Activated T-helper 2 cell treated with anti-CD3 and anti-CD28 coated beads, Interferon-gamma antibody, Interleukin-2, Interleukin-4, amounts not matched to agents 10 μg/mL and 5 μg/mL and 100 μg/mL, durations not matched to agents 14 hours and 24 hours and 36 hours (primary cell): ENCODE data around the gene LRRC56. TPM values are rescaled to one million over a fixed set of nuclear protein-coding genes. Genes with fewer than 3 reads are reported as not detected.
"Not testable (repeated sequence)": the region's sequence is repeated elsewhere in the genome, so short reads cannot be mapped to it uniquely, and the experiment has no call there.

Experiments
- DNase-seq: peaks from one replicate; pipeline ENCODE4 v3.0.0; 2021; ENCODE audit warnings: low spot score
- H3K27ac Mint-ChIP-seq: one replicate; pipeline ENCODE4 v1.8.0; 2021; ENCODE audit warnings: mixed read lengths
- H3K27me3 Mint-ChIP-seq: one replicate; pipeline ENCODE4 v1.8.0; 2021; ENCODE audit warnings: low read depth, mixed read lengths
- H3K36me3 Mint-ChIP-seq: one replicate; pipeline ENCODE4 v1.8.0; 2021; ENCODE audit warnings: low read depth, mixed read lengths
- H3K4me1 Mint-ChIP-seq: one replicate; pipeline ENCODE4 v1.8.0; 2021; ENCODE audit warnings: low read depth, mixed read lengths
- H3K4me3 Mint-ChIP-seq: one replicate; pipeline ENCODE4 v1.8.0; 2021; ENCODE audit warnings: low read depth, mild to moderate bottlenecking, moderate library complexity, mixed read lengths
- H3K9me3 Mint-ChIP-seq: one replicate; pipeline ENCODE4 v1.8.0; 2021; ENCODE audit warnings: mixed read lengths
- intact Hi-C: fragments of 100-400 bp; cut with micrococcal nuclease; formaldehyde crosslinking; loops from one replicate; pipeline ENCODE4 v1.15.1; 2023
- total RNA-seq: library from RNA; stranded (reverse); gene quantifications from 2 replicates; pipeline ENCODE4 v1.2.3, GENCODE V29; 2022

The LRRC56 gene
- total RNA-seq, 1 donor from 2014 or later, result 1.3 TPM

DNA sequence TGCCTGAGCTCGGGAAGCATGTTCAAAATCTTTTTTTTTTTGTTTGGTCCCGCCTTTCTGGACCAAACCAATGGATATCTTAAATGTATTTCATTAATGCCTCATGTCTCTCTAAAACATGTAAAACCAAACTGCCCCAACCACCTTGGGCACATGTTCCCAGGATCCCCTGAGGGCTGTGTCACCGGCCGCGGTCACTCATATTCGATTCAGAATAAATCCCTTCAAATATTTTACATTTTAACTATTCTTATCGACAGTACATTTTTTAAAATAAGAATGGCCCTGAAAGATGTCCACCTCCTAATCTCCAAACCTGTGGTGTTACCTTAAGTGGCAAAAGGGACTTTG lies 32.4 kb upstream of the LRRC56 start:
- Mint-ChIP-seq H3K27me3 (no peaks in the 10 kb centered on the region), H3K4me3 (peak overlapping the region; percentile 95), H3K27ac (peak overlapping the region; percentile 63), H3K4me1 (peaks cover 17% of the 10 kb centered on the region), H3K9me3 (no peaks in the 10 kb centered on the region), H3K36me3 (peaks cover 34% of the 10 kb centered on the region)
- DNase-seq, result no peak
- intact Hi-C loops, result no loop called here

GRCh38 chr11:506238-506994 lies 30.9 kb upstream of the LRRC56 start:
- intact Hi-C loops, result loop anchor here (1.0 to 2.0 kb wide), 4 partner anchors 29 to 300 kb away; partner anchors contain the start of genes BET1L, HRAS and RIC8A
- Mint-ChIP-seq H3K9me3 (no peaks in the 10 kb centered on the region), H3K36me3 (peaks cover 27% of the 10 kb centered on the region), H3K27me3 (no peaks in the 10 kb centered on the region), H3K4me1 (peaks cover 17% of the 10 kb centered on the region), H3K4me3 (peak overlapping the region; percentile 95), H3K27ac (peak overlapping the region; percentile 99)
- peak; percentile 96 for DNase-seq

- peak; percentile 96 for DNase-seq
- Mint-ChIP-seq H3K9me3 (no peaks in the 10 kb centered on the region), H3K36me3 (peaks cover 27% of the 10 kb centered on the region), H3K4me3 (peak within 1 kb of the TSS; percentile 95), H3K27ac (peak within 1 kb of the TSS; percentile 99), H3K27me3 (no peaks in the 10 kb centered on the region), H3K4me1 (peaks cover 17% of the 10 kb centered on the region)
- intact Hi-C loops, result loop anchor here (1.0 to 2.0 kb wide), 6 partner anchors 11 to 300 kb away; partner anchors contain the start of genes BET1L, HRAS, PHRF1 and RIC8A
Observed at GRCh38 chr11:506995-507726, 30.2 kb upstream of the LRRC56 start, which contains the start of gene RNH1. RNH1 (minus strand) TSS chr11:507242; CDS start chr11:502162, 5,080 bp downstream.

DNA sequence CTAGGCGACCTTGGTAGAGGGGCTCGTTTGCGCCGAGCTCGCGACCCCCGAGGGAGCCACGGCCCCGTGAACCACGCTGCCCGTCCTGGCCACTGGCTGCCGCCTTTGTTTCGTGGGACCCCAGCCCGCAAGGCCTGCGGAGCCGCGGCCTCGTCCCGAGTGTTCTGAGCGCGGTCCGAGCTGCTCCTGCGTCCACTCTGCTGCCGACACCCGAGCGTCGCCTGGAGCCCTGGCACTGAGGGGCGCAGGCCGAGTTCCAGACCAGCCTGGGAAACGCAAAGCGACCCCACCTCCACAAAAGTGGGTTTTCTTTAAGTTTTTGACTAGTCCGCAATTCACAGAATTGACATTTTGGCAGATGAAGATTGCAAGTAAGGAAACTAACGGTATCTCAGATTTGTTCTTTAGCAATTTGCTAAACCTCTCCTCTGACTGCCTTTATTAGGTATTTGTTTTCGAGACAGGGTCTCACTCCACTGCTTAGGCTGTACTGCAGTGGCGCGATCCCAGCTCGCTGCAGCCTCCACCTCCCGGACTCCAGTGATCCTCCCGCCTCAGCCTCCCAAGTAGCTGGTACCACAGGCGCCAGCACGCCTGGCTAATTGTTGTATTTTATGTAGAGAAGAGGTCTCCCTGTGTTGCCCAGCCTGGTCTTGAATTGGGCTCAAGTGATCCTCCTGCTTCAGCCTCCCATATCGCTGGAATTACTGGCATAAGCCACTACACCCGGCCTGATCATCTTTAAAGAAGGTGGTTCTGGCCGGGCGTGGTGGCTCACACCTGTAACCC lies 29.4 kb upstream of the LRRC56 start:
- intact Hi-C loops, result loop anchor here (1.0 to 2.0 kb wide), 4 partner anchors 10 to 301 kb away; partner anchors contain the start of genes BET1L, PHRF1 and RIC8A
- Mint-ChIP-seq H3K4me1 (peaks cover 17% of the 10 kb centered on the region), H3K4me3 (peak overlapping the region; percentile 95), H3K27me3 (no peaks in the 10 kb centered on the region), H3K36me3 (peaks cover 33% of the 10 kb centered on the region), H3K9me3 (no peaks in the 10 kb centered on the region), H3K27ac (peak overlapping the region; percentile 78)
- no peak for DNase-seq

DNA sequence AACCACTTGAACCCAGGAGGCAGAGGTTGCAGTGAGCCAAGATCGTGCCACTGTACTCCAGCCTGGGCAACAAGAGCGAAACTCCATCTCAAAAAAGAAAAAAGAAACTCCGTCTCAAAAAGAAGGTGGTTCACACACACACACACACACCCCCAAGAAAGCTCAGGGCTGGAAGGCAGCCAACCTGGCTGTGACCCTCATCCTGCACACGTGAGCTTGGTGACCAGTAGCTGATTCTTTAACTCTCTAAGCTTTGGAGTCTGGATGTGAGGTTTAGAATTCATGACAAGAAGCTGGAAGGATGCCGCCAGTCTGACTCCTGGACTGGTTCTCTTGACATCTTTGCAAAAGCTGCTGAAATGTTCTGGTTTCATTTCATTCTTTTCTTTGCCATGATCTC lies 28.4 kb upstream of the LRRC56 start:
- Mint-ChIP-seq H3K4me1 (peaks cover 14% of the 10 kb centered on the region), H3K36me3 (peaks cover 41% of the 10 kb centered on the region), H3K4me3 (peak overlapping the region; percentile 21), H3K9me3 (no peaks in the 10 kb centered on the region), H3K27ac (no peak overlapping the region), H3K27me3 (no peaks in the 10 kb centered on the region)
- no peak for DNase-seq
- intact Hi-C loops, result no loop called here

DNA sequence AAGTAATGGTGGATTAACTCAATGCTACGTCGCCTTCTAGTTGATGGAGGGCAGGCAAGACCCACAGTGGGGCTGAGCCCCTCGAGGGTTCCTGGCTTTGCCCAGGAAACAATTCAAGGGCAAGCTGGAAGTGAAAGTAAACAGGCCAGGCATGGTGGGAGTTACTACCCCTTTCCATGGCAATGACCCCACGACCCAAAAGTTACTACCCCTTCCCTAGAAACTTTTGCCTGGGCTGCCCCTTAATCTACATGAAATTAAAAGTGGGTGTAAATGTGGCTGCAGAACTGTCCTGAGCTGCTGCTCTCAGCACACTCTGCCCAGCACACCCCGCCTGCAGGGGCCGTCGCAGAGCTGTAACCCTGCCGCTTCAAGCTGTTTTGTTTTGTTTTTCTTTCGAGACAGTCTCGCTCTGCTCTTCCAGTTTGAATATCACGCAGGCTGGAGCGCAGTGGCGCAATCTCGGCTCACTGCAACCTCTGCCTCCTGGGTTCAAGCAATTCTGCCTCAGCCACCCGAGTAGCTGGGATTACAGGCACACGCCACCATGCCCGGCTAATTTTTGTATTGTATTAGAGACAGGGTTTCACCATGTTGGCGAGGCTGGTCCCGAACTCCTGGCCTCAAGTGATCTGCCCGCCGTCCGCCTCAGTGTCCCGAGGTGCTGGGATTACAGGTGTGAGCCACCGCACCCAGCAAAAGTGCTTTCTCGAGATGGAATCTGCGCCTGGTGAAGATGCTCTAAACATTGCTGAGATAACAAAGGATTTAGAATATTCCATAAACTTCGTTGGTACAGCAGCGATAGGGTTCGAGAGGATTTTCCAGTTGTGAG lies 24.3 kb upstream of the LRRC56 start:
- peaks cover 11% of the 10 kb centered on the region for H3K9me3 Mint-ChIP-seq
- DNase-seq, result no peak
- intact Hi-C loops, result no loop called here
- peaks cover 2% of the 10 kb centered on the region for H3K4me1 Mint-ChIP-seq
- no peaks in the 10 kb centered on the region for H3K27me3 Mint-ChIP-seq
- H3K36me3 Mint-ChIP-seq, result peaks cover 51% of the 10 kb centered on the region
- H3K27ac Mint-ChIP-seq, result no peak overlapping the region
- no peak overlapping the region for H3K4me3 Mint-ChIP-seq

- Mint-ChIP-seq H3K4me3 (no peak overlapping the region), H3K9me3 (peaks cover 11% of the 10 kb centered on the region), H3K4me1 (peaks cover 3% of the 10 kb centered on the region), H3K27me3 (no peaks in the 10 kb centered on the region), H3K36me3 (peaks cover 49% of the 10 kb centered on the region), H3K27ac (no peak overlapping the region)
- intact Hi-C loops, result no loop called here
- no peak for DNase-seq
Observed at GRCh38 chr11:514606-515005, 22.7 kb upstream of the LRRC56 start.

- H3K27me3 Mint-ChIP-seq, result no peaks in the 10 kb centered on the region
- H3K9me3 Mint-ChIP-seq, result peaks cover 11% of the 10 kb centered on the region
- no peak for DNase-seq
- intact Hi-C loops, result no loop called here
- no peak overlapping the region for H3K27ac Mint-ChIP-seq
- H3K4me3 Mint-ChIP-seq, result no peak overlapping the region
- H3K4me1 Mint-ChIP-seq, result peaks cover 3% of the 10 kb centered on the region
- peaks cover 43% of the 10 kb centered on the region for H3K36me3 Mint-ChIP-seq
Observed at GRCh38 chr11:515131-515530, 22.2 kb upstream of the LRRC56 start.

DNA sequence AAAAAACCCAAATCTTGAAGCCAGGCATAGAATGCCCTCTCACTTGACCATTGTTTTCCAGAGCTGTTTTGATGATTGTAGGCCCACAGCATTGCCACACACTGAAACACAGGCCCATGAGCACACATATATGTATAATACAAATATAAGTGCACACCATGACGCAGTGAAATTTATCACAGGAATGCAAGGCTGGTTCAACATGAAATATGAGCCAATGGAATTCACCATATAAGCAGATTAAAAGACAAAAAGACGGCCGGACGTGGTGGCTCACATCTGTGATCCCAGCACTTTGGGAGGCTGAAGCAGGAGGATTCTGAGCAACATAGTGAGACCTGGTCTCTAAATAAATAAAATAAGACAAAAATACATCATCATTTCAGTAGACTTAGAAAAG lies 20.9 kb upstream of the LRRC56 start:
- DNase-seq, result no peak
- H3K36me3 Mint-ChIP-seq, result peaks cover 41% of the 10 kb centered on the region
- no peak overlapping the region for H3K4me3 Mint-ChIP-seq
- peaks cover 3% of the 10 kb centered on the region for H3K4me1 Mint-ChIP-seq
- no peaks in the 10 kb centered on the region for H3K27me3 Mint-ChIP-seq
- intact Hi-C loops, result no loop called here
- no peak overlapping the region for H3K27ac Mint-ChIP-seq
- H3K9me3 Mint-ChIP-seq, result peaks cover 11% of the 10 kb centered on the region

DNA sequence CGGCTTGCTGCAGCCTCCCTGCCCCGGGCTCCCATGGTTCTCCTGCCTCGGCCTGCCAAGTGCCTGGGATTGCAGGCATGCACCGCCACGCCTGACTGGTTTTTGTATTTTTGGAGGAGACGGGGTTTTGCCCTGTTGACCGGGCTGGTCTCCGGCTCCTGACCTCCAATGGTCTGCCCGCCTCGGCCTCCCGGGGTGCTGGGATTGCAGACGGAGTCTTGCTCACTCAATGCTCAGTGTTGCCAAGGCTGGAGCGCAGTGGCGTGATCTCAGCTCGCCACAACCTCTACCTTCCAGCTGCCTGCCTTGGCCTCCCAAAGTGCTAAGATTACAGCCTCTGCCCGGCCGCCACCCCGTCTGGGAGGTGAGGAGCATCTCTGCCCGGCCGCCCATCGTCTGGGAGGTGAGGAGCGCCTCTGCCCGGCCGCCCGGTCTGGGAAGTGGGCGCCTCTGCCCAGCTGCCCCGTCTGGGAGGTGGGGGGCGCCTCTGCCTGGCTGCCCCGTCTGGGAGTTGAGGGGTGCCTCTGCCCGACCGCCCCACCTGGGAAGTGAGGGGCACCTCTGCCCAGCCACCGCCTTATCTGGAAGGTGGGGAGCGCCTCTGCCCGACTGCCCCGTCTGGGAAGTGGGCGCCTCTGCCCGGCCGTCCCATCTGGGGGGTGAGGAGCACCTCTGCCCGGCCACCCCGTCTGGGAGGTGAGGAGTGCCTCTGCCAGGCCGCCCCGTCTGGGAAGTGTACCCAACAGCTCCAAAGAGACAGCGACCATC lies 20.2 kb upstream of the LRRC56 start:
- intact Hi-C loops, H3K4me1 Mint-ChIP-seq, H3K27ac Mint-ChIP-seq, H3K4me3 Mint-ChIP-seq, DNase-seq, H3K27me3 Mint-ChIP-seq: not testable (repeated sequence)
- Mint-ChIP-seq H3K36me3 (peaks cover 37% of the 10 kb centered on the region), H3K9me3 (peaks cover 11% of the 10 kb centered on the region)

- Mint-ChIP-seq H3K27me3 (no peaks in the 10 kb centered on the region), H3K36me3 (peaks cover 25% of the 10 kb centered on the region)
- intact Hi-C loops, result loop anchor here (1.0 to 2.0 kb wide), 3 partner anchors 11 to 68 kb away; partner anchors contain the start of genes HRAS, PTDSS2 and RNH1
Observed at GRCh38 chr11:518463-519202, 18.7 kb upstream of the LRRC56 start.

More at GRCh38 chr11:518463-519202, 18.7 kb upstream of the LRRC56 start:
- H3K4me3 Mint-ChIP-seq, result peak overlapping the region; percentile 74
- H3K27ac Mint-ChIP-seq, result peak overlapping the region; percentile 60
- peaks cover 11% of the 10 kb centered on the region for H3K9me3 Mint-ChIP-seq
- peak; percentile 80 for DNase-seq
- peaks cover 3% of the 10 kb centered on the region for H3K4me1 Mint-ChIP-seq
